B cell (primary cell): ENCODE measurements around the gene VEZT. TPM values are rescaled to one million over a fixed set of nuclear protein-coding genes. Genes with fewer than 3 reads are reported as not detected.

Experiments
- ATAC-seq: fragments of 200-7000 bp; cut with Tn5 transposase; one replicate; pipeline ENCODE4 v1.10.0; 2021; ENCODE audit warnings: low read depth, mild to moderate bottlenecking, moderate number of reproducible peaks, moderate library complexity
- CTCF ChIA-PET: fragments of 350-600 bp; sonication (Branson Sonifier 250); formaldehyde crosslinking; loops from one replicate; lab custom pipeline; 2021; ENCODE audit warnings: antibody characterized with exemption, inconsistent platforms; lab: Charles Lee
- POLR2A ChIA-PET: fragments of 350-600 bp; sonication (Branson Sonifier 250); formaldehyde crosslinking; loops from one replicate; lab custom pipeline; 2021; ENCODE audit warnings: antibody characterized with exemption; lab: Charles Lee
- DNase-seq: peaks from one replicate; pipeline ENCODE4 v3.0.0; 2013
- H2AFZ ChIP-seq: 2 replicates; pipeline ENCODE4 v1.6.1; 2012; ENCODE audit warnings: mild to moderate bottlenecking, low read depth, low read length; ENCODE audit not compliant: insufficient read depth, poor library complexity, severe bottlenecking
- H3K27ac ChIP-seq, 2 donors: 1 replicate in 1 of 2; 2 replicates in 1 of 2; pipeline ENCODE4 v1.5.1; 2012 to 2013; ENCODE audit warnings: low read length in 2 of 2, mild to moderate bottlenecking in 2 of 2, moderate library complexity in 1 of 2
- H3K27me3 ChIP-seq, 4 experiments: fragments of 200-600 bp in 1 of 4; sonication (generic) in 1 of 4; replicated peaks in 1 of 4; 1 replicate in 2 of 4; 2 replicates in 2 of 4; pipeline versions ENCODE4 v1.6.1 to v1.7.0; 2013 to 2016; ENCODE audit warnings: low read length in 3 of 4, mild to moderate bottlenecking in 2 of 4, mixed read lengths in 1 of 4, moderate library complexity in 1 of 4; ENCODE audit not compliant: insufficient read depth in 4 of 4, control insufficient read depth in 3 of 4; ENCODE audit errors: control extremely low read depth in 1 of 4
- H3K36me3 ChIP-seq, 2 experiments: replicated peaks in 1 of 2; 1 replicate in 1 of 2; 2 replicates in 1 of 2; pipeline versions ENCODE4 v1.6.1 to v1.7.1; 2013; ENCODE audit warnings: low read length in 1 of 2; ENCODE audit not compliant: insufficient read depth in 2 of 2, control insufficient read depth in 1 of 2; ENCODE audit errors: control extremely low read depth in 1 of 2, extremely low read depth in 1 of 2
- H3K4me1 ChIP-seq, 2 donors: fragments of 200-600 bp in 1 of 2; sonication (generic) in 1 of 2; 1 replicate in 1 of 2; 2 replicates in 1 of 2; pipeline versions ENCODE4 v1.5.1 to v1.6.1; 2013 to 2017; ENCODE audit warnings: low read length in 2 of 2; ENCODE audit not compliant: control insufficient read depth in 2 of 2, insufficient read depth in 2 of 2
- H3K4me2 ChIP-seq: replicated peaks from 2 replicates; pipeline ENCODE3; 2012; ENCODE audit warnings: mild to moderate bottlenecking, low read depth, low read length; ENCODE audit not compliant: poor library complexity, severe bottlenecking
- H3K4me3 ChIP-seq, 5 experiments: fragments of 200-600 bp in 1 of 5; sonication (generic) in 1 of 5; 1 replicate in 3 of 5; 2 replicates in 2 of 5; pipeline versions ENCODE4 v1.5.1 to v1.7.0; 2011 to 2016; ENCODE audit warnings: low read length in 4 of 5, mild to moderate bottlenecking in 4 of 5, low read depth in 2 of 5, control low read depth in 1 of 5, moderate library complexity in 1 of 5; ENCODE audit not compliant: insufficient read depth in 1 of 5; ENCODE audit errors: control extremely low read depth in 1 of 5, extremely low read depth in 1 of 5
- H3K79me2 ChIP-seq: fragments of 200-600 bp; sonication (generic); one replicate; pipeline ENCODE4 v1.6.0; 2016; ENCODE audit warnings: low read length; ENCODE audit not compliant: control insufficient read depth, insufficient read depth
- H3K9ac ChIP-seq: fragments of 200-600 bp; sonication (generic); 2 replicates; pipeline ENCODE4 v1.6.1; 2017; ENCODE audit warnings: mild to moderate bottlenecking, low read length, moderate library complexity
- H3K9me3 ChIP-seq, 3 donors: one replicate each; pipeline versions ENCODE4 v1.6.1 to v1.7.1; 2013; ENCODE audit warnings: low read length in 2 of 3; ENCODE audit not compliant: control insufficient read depth in 2 of 3, insufficient read depth in 1 of 3; ENCODE audit errors: control extremely low read depth in 1 of 3
- H4K20me1 ChIP-seq: 2 replicates; pipeline ENCODE4 v1.6.0; 2012; ENCODE audit warnings: mild to moderate bottlenecking, low read length; ENCODE audit not compliant: insufficient read depth, control insufficient read depth, poor library complexity, severe bottlenecking
- H3K27ac Mint-ChIP-seq: one replicate; pipeline ENCODE4 v1.8.0; 2021; ENCODE audit warnings: mixed read lengths
- H3K27me3 Mint-ChIP-seq: one replicate; pipeline ENCODE4 v1.8.0; 2021; ENCODE audit warnings: mixed read lengths
- H3K4me1 Mint-ChIP-seq: one replicate; pipeline ENCODE4 v1.8.0; 2021; ENCODE audit warnings: mixed read lengths
- H3K4me3 Mint-ChIP-seq: one replicate; pipeline ENCODE4 v1.8.0; 2021; ENCODE audit warnings: mixed read lengths
- H3K9me3 Mint-ChIP-seq: one replicate; pipeline ENCODE4 v1.8.0; 2022; ENCODE audit warnings: mixed read lengths; ENCODE audit not compliant: insufficient read depth
- CTCF ChIP-seq: fragments of 200-600 bp; IDR thresholded peaks from one replicate; pipeline ENCODE4 v1.8.0; 2022; ENCODE audit warnings: antibody characterized with exemption, mild to moderate bottlenecking
- EZH2 ChIP-seq: IDR thresholded peaks from 2 replicates; pipeline ENCODE4 v1.6.1; 2012; ENCODE audit warnings: borderline replicate concordance, low read depth, mild to moderate bottlenecking, moderate library complexity, low read length; ENCODE audit not compliant: insufficient read depth, poor library complexity, severe bottlenecking
- WGBS: methylation state at CpG from one replicate; pipeline ENCODE4 v1.1.5; 2013; ENCODE audit warnings: missing lambda C conversion rate; ENCODE audit not compliant: insufficient coverage; 5-methylcytosine and 5-hydroxymethylcytosine counted together
- intact Hi-C: fragments of 100-400 bp; cut with micrococcal nuclease; formaldehyde crosslinking; loops from one replicate; pipeline ENCODE4 v1.10.0; 2022
- polyA plus RNA-seq: library from polyadenylated mRNA; depleted of rRNA; stranded (reverse); fragments of >200 nt; gene quantifications from 2 replicates; pipeline ENCODE4 v1.2.3, GENCODE V29; 2012
- total RNA-seq, 2 donors: library from RNA; stranded (reverse); fragments of 120-200 nt in 1 of 2; gene quantifications; 1 replicate in 1 of 2; 2 replicates in 1 of 2; pipeline versions ENCODE4 v1.2.3 to v1.2.4, GENCODE V29; 2013 to 2022

VEZT gene
- total and polyA plus RNA-seq, 2 donors (not counting 1 experiment from before 2014, with no cell fraction given) = 19.9 to 61.8 TPM

GRCh38 chr12:95265765-95266164, 48.2 kb downstream of the VEZT start:
- Mint-ChIP-seq H3K27ac (no peak overlapping the region), H3K4me3 (no peak overlapping the region), H3K9me3 (no peaks in the 10 kb centered on the region), H3K4me1 (no peaks in the 10 kb centered on the region), H3K27me3 (no peaks in the 10 kb centered on the region)
- no peak for TF ChIP-seq CTCF
- TF ChIP-seq EZH2 = no peak
- intact Hi-C loops = no loop called here
- peaks cover 13 to 62% of the 10 kb centered on the region in 2 experiments for H3K36me3 ChIP-seq
- no peaks in the 10 kb centered on the region for H3K79me2 ChIP-seq
- ChIA-PET CTCF (no interaction called here), POLR2A (no interaction called here)
- H3K4me3 ChIP-seq = no peak overlapping the region
- no peak overlapping the region for H2AFZ ChIP-seq
- H3K9me3 ChIP-seq = no peaks in the 10 kb centered on the region
- no peaks in the 10 kb centered on the region for H3K4me1 ChIP-seq
- H3K4me2 ChIP-seq = no peak overlapping the region
- DNase-seq (no peak), ATAC-seq (no peak)
- no peak overlapping the region for H3K27ac ChIP-seq
- H3K9ac ChIP-seq = no peak overlapping the region
- no peaks in the 10 kb centered on the region for H3K27me3 ChIP-seq
- WGBS = no CpG with 5 or more reads among the region's 2 CpGs
- no peaks in the 10 kb centered on the region for H4K20me1 ChIP-seq

- DNase-seq (no peak), ATAC-seq (no peak)
- Mint-ChIP-seq H3K9me3 (no peaks in the 10 kb centered on the region), H3K27ac (no peak overlapping the region), H3K4me3 (no peak overlapping the region), H3K4me1 (no peaks in the 10 kb centered on the region), H3K27me3 (no peaks in the 10 kb centered on the region)
- Histone ChIP-seq H3K9ac (no peak overlapping the region), H3K4me2 (no peak overlapping the region), H2AFZ (no peak overlapping the region), H4K20me1 (no peaks in the 10 kb centered on the region), H3K9me3 (no peaks in the 10 kb centered on the region), H3K36me3 (peaks cover 13 to 62% of the 10 kb centered on the region in 2 experiments), H3K27ac (no peak overlapping the region), H3K79me2 (no peaks in the 10 kb centered on the region), H3K27me3 (no peaks in the 10 kb centered on the region), H3K4me1 (no peaks in the 10 kb centered on the region), H3K4me3 (no peak overlapping the region)
- WGBS = no CpG with 5 or more reads among the region's 6 CpGs
- CTCF ChIA-PET = no interaction called here
- POLR2A ChIA-PET = no interaction called here
- intact Hi-C loops = no loop called here
- TF ChIP-seq CTCF (no peak), EZH2 (no peak)
Observed at GRCh38 chr12:95266254-95266653, 48.6 kb downstream of the VEZT start.
